Neural cell (in vitro differentiated cells): Measurements from ENCODE around the gene SERPINE2.

Experiments used
- EP300 ChIP-seq: fragments of 450-650 bp; conservative IDR thresholded peaks from 2 replicates; pipeline ENCODE4 v1.6.1; 2014; ENCODE audit warnings: antibody characterized with exemption, mild to moderate bottlenecking, moderate library complexity; ENCODE audit not compliant: poor library complexity, severe bottlenecking
- EZH2 ChIP-seq: fragments of 200-600, 300-800 bp; shearing (Covaris generic), sonication (generic); IDR thresholded peaks from 2 replicates; pipeline ENCODE4 v1.6.1; 2014; ENCODE audit warnings: antibody characterized with exemption, low read length, borderline replicate concordance, mild to moderate bottlenecking; ENCODE audit not compliant: insufficient read depth, poor library complexity, severe bottlenecking
- POLR2AphosphoS5 ChIP-seq: IDR thresholded peaks from 2 replicates; pipeline ENCODE4 v1.6.1; 2012
- TF ChIP-seq, protein P1 (sequence below): fragments of 450-650 bp; IDR thresholded peaks from 2 replicates; pipeline ENCODE4 v1.5.1; 2014; ENCODE audit warnings: antibody characterized with exemption, mild to moderate bottlenecking, moderate library complexity; ENCODE audit not compliant: poor library complexity, severe bottlenecking
- TF ChIP-seq, protein P2 (sequence below): IDR thresholded peaks from 2 replicates; pipeline ENCODE4 v1.6.1; 2012; ENCODE audit warnings: borderline replicate concordance

DNA sequence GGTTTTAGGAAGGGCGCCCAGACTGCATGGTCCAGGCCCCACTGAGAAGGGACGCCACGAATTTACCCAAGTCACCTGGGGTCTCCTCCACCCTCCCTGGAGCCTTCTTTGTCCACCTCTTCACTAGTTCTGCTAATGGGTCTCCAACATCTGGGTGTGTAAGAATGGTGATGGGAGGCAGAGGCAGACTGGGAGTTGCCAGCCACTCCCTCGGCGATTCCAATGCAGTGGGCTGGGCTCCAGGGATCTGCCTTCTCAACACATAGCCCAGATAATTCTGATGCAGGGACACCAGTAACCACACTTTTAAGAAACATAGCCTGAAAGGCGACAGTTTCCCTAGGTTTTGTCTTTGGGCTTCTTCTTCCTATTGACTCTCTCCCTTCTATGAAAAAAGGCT lies 42.7 kb downstream of the SERPINE2 start:
- TF ChIP-seq EP300 (no peak), EZH2 (no peak), POLR2AphosphoS5 (no peak)
- TF ChIP-seq, protein P1, sequence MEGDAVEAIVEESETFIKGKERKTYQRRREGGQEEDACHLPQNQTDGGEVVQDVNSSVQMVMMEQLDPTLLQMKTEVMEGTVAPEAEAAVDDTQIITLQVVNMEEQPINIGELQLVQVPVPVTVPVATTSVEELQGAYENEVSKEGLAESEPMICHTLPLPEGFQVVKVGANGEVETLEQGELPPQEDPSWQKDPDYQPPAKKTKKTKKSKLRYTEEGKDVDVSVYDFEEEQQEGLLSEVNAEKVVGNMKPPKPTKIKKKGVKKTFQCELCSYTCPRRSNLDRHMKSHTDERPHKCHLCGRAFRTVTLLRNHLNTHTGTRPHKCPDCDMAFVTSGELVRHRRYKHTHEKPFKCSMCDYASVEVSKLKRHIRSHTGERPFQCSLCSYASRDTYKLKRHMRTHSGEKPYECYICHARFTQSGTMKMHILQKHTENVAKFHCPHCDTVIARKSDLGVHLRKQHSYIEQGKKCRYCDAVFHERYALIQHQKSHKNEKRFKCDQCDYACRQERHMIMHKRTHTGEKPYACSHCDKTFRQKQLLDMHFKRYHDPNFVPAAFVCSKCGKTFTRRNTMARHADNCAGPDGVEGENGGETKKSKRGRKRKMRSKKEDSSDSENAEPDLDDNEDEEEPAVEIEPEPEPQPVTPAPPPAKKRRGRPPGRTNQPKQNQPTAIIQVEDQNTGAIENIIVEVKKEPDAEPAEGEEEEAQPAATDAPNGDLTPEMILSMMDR, result no peak
- TF ChIP-seq, protein P2, sequence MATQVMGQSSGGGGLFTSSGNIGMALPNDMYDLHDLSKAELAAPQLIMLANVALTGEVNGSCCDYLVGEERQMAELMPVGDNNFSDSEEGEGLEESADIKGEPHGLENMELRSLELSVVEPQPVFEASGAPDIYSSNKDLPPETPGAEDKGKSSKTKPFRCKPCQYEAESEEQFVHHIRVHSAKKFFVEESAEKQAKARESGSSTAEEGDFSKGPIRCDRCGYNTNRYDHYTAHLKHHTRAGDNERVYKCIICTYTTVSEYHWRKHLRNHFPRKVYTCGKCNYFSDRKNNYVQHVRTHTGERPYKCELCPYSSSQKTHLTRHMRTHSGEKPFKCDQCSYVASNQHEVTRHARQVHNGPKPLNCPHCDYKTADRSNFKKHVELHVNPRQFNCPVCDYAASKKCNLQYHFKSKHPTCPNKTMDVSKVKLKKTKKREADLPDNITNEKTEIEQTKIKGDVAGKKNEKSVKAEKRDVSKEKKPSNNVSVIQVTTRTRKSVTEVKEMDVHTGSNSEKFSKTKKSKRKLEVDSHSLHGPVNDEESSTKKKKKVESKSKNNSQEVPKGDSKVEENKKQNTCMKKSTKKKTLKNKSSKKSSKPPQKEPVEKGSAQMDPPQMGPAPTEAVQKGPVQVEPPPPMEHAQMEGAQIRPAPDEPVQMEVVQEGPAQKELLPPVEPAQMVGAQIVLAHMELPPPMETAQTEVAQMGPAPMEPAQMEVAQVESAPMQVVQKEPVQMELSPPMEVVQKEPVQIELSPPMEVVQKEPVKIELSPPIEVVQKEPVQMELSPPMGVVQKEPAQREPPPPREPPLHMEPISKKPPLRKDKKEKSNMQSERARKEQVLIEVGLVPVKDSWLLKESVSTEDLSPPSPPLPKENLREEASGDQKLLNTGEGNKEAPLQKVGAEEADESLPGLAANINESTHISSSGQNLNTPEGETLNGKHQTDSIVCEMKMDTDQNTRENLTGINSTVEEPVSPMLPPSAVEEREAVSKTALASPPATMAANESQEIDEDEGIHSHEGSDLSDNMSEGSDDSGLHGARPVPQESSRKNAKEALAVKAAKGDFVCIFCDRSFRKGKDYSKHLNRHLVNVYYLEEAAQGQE, result no peak
